ENCODE data around the gene PRKCE. TPM values are rescaled to one million over a fixed set of nuclear protein-coding genes. Genes with fewer than 3 reads are reported as not detected.

Gene PRKCE
- total RNA-seq, 2 experiments from 2014 or later = 6.1 to 8.0 TPM

DNA sequence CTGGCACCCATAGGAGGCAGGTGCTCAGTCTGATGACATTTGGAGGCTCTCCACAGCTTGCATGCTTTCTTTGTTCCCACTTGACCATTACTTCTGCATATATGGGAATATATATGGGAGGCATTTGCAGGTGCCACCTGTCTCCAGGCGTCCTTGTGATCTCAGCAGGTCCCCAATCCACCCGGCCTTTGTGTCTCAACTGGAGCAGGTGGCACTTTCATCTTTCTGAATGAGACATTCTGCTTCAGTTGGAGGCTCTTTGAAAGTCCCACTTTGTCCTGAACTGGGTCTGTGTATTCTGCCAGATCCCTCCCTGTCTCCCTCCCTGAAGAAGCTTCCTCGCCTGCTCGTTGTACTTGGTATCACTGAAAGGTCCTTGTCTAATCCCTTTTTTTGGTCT is 327.6 kb downstream of the PRKCE start:
- Mint-ChIP-seq H3K4me3 (no peak overlapping the region), H3K4me1 (no peaks in the 10 kb centered on the region), H3K9me3 (no peaks in the 10 kb centered on the region), H3K36me3 (no peaks in the 10 kb centered on the region), H3K27me3 (no peaks in the 10 kb centered on the region), H3K27ac (no peak overlapping the region)
- no peak for DNase-seq

DNA sequence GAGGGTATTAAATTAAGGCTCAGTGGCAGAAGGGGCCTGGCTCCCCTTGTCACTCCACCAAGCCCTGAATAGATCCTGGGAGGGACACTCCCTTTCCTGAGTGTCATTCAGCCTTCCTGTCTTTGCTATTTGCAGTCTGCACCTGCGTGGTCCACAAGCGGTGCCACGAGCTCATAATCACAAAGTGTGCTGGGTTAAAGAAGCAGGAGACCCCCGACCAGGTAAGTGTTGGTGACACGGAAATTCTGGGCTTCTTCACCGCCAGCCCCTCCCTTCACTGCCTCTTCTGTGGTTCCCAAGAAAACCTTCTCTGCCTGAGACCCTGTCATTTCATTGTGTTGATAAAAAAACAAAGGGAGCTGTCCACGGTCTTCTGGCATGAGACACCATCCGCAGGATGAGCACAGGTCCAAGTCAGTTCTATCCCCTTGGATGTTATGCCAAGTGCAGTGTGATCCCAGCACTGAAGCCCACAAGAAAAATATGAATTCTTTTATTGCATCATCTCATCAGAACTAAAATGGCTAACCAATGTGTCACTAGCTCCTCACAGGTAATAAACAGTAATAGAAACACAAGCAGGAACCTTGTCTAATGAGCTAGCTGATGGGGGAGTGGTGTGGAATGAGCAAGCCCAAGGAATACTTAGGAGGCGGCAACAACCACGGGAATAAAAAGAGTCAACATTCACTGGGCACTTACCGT is 328.8 kb downstream of the PRKCE start:
- Mint-ChIP-seq H3K36me3 (no peaks in the 10 kb centered on the region), H3K27me3 (no peaks in the 10 kb centered on the region), H3K4me3 (no peak overlapping the region), H3K4me1 (no peaks in the 10 kb centered on the region), H3K9me3 (no peaks in the 10 kb centered on the region), H3K27ac (no peak overlapping the region)
- no peak for DNase-seq

DNA sequence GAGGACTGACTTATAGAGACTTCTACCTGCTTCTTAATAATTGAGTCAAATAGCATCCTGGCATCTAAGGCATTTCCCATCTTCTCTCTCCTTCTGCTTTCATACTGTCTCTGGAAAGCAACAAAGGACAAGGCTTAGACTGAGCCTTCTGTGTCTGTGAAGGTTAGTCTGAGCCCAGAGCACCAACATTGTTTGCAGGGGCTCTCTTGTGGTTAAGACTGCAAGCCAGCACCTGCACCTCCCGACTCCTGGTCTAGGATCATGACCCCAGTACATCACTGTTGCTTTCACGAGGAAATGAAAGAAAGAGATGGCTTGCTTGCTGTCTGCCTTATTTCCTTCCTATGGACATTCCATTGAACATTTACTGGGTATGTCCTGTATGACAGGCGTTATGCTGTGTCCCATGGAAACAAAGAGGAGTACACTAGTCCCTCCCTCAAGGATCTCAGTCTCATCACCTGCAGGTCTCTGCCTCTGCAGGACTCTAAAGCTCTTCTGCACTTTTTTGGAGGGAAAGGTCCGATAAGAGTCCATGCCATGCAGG is 330.0 kb downstream of the PRKCE start:
- Mint-ChIP-seq H3K27ac (no peak overlapping the region), H3K4me3 (no peak overlapping the region), H3K27me3 (no peaks in the 10 kb centered on the region), H3K9me3 (no peaks in the 10 kb centered on the region), H3K36me3 (peaks cover 2% of the 10 kb centered on the region), H3K4me1 (no peaks in the 10 kb centered on the region)
- no peak for DNase-seq

DNA sequence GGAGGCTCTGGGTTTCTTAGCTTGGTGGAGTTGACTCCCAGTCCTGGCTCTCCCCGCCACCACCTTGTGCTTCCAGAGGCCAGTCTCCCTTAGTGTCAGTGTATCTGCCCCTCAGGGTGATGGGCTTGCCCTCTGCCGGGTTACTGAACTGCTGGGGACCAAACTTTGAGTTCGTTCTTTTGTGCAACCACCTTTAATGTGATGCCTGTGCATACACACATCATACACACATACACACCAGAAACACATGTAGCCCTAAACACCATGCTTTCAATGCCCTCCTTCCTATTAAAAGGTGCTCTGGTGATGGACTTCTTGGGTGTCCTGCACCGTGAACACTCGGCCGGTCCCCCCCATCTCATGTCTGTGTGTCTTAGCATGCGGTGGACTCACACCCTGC is 330.6 kb downstream of the PRKCE start:
- no peaks in the 10 kb centered on the region for H3K4me1 Mint-ChIP-seq
- no peak overlapping the region for H3K27ac Mint-ChIP-seq
- no peaks in the 10 kb centered on the region for H3K9me3 Mint-ChIP-seq
- peaks cover 2% of the 10 kb centered on the region for H3K36me3 Mint-ChIP-seq
- no peak overlapping the region for H3K4me3 Mint-ChIP-seq
- H3K27me3 Mint-ChIP-seq = no peaks in the 10 kb centered on the region
- DNase-seq = no peak

DNA sequence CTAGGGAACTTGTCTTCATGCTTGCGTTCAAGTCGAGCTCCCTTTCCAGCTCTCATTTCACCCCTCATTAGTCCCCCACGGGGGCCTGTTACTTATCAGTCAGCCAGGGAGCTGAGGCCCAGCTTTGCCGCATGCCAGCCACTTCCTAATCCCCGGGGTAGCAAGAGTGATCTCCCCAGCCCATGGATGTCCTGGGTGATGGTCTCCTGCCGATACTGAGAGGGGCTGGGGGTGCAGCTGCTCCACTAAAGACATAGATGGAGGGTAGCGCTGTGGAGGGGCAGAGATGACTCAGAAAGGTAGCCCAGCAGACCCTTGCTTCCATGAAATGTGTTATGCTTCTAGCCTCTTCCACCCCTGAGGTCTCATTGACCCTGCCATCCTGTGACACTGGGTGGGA is 331.7 kb downstream of the PRKCE start:
- no peaks in the 10 kb centered on the region for H3K9me3 Mint-ChIP-seq
- no peaks in the 10 kb centered on the region for H3K4me1 Mint-ChIP-seq
- no peak for DNase-seq
- peaks cover 2% of the 10 kb centered on the region for H3K36me3 Mint-ChIP-seq
- no peak overlapping the region for H3K4me3 Mint-ChIP-seq
- no peak overlapping the region for H3K27ac Mint-ChIP-seq
- no peaks in the 10 kb centered on the region for H3K27me3 Mint-ChIP-seq

DNA sequence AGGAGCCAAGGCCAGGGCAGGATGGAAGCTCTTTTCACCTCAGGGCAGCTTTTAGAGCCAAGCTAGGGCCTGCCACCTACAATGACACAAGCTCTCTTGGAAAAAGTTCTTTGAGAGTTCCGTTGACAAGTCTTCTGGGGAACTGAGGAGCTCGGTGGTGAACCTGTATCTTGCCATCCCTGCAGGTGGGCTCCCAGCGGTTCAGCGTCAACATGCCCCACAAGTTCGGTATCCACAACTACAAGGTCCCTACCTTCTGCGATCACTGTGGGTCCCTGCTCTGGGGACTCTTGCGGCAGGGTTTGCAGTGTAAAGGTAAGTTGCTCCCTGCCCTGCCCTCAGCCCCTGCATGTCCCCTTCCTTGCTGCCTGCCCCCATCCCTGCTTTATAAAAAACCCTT is 332.9 kb downstream of the PRKCE start:
- H3K9me3 Mint-ChIP-seq = no peaks in the 10 kb centered on the region
- H3K4me3 Mint-ChIP-seq = no peak overlapping the region
- no peaks in the 10 kb centered on the region for H3K4me1 Mint-ChIP-seq
- no peak for DNase-seq
- peaks cover 2% of the 10 kb centered on the region for H3K36me3 Mint-ChIP-seq
- no peaks in the 10 kb centered on the region for H3K27me3 Mint-ChIP-seq
- no peak overlapping the region for H3K27ac Mint-ChIP-seq

DNA sequence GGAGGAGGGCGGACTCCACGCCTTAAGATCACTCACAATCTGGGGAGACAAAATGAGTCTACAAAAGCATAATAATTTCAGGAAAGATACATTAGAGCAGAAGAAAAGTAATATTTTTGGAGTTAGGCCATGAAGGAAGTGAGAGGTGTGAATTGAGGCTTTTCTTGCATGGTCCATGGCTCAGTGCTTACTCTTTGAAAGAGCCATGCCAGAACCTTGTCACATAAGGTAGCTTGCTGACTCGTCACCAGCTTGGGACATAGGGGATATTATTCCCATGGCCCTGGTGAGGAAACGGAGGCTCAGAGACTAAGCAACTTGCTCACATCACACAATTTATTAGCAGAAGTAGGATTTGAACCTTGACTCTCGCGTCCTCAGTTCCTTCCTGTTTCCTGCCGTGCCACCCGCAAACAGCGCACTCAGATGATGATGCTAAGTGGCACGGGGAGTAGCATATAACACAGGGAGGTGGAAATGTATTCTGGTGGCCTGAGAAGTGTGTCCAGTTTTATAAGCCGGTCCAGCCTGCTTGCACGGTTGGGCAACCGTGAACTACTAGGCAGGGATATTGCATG is 333.5 kb downstream of the PRKCE start:
- DNase-seq = no peak
- Mint-ChIP-seq H3K27me3 (no peaks in the 10 kb centered on the region), H3K27ac (no peak overlapping the region), H3K9me3 (no peaks in the 10 kb centered on the region), H3K4me3 (no peak overlapping the region), H3K4me1 (no peaks in the 10 kb centered on the region), H3K36me3 (peaks cover 2% of the 10 kb centered on the region)

DNA sequence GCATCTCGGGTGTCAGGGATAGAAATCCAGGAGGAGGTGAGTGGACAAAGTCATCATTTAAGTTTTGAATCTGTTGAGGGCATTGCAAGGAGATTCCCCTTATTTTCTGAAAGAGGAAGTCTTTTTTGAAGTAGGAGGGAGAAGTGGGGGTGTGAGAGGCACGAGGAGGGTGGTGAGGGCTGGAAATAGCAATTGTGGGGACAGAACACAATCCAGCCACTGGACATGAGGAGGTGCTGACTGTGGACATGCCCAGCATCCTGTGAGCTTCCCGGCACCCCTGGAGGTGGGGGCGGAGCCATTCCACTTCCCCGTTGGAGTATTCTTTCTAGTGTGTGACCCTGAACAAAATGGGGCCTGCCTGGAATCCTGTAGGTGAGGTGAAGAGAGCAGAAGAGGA is 335.0 kb downstream of the PRKCE start:
- H3K36me3 Mint-ChIP-seq = peaks cover 2% of the 10 kb centered on the region
- DNase-seq = no peak
- no peaks in the 10 kb centered on the region for H3K9me3 Mint-ChIP-seq
- no peaks in the 10 kb centered on the region for H3K27me3 Mint-ChIP-seq
- H3K4me3 Mint-ChIP-seq = no peak overlapping the region
- no peaks in the 10 kb centered on the region for H3K4me1 Mint-ChIP-seq
- H3K27ac Mint-ChIP-seq = no peak overlapping the region

DNA sequence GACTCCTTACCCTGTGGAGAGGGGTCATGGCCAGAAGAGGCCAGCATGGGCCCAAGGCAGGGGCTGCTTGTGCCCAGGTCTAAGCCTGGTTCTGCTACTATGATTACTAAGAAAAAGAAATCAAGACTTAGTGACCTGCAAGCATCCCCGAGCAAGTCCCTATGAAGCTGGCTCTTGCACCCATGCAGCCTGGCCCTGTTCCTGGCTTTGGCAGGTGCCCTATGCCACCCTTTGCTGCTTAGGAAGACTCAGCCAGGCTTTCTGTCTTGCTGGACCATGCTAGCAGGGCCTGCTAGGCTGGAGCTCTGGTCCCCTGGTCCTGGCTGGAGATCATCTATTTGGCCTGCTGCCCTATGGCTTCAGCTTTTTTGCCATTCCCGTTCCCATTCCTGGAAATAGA is 336.4 kb downstream of the PRKCE start:
- Mint-ChIP-seq H3K4me1 (no peaks in the 10 kb centered on the region), H3K36me3 (peaks cover 2% of the 10 kb centered on the region), H3K4me3 (no peak overlapping the region), H3K27me3 (no peaks in the 10 kb centered on the region), H3K27ac (no peak overlapping the region), H3K9me3 (no peaks in the 10 kb centered on the region)
- no peak for DNase-seq

DNA sequence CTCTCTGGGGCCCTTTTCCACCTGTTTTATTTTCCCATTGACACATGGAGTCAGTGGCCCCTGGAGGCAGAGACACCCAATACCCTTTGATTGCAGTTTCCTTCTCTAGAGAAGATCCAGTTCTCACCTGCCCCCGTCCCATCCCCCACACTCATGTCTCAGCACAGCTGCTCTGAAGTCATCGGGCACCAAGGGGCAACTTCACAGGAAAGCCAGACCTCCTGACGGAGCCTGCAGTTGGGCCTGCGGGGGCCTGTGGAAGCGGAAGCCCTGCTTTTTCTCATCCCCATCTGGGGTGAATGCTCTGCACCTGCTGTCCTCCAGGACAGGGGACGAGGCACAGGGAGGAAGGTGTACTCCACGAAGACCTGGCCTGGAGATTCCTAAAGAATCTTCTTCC is 337.4 kb downstream of the PRKCE start:
- Mint-ChIP-seq H3K4me3 (no peak overlapping the region), H3K27me3 (no peaks in the 10 kb centered on the region), H3K36me3 (peaks cover 2% of the 10 kb centered on the region), H3K9me3 (no peaks in the 10 kb centered on the region), H3K4me1 (peaks cover 3% of the 10 kb centered on the region), H3K27ac (no peak overlapping the region)
- no peak for DNase-seq

DNA sequence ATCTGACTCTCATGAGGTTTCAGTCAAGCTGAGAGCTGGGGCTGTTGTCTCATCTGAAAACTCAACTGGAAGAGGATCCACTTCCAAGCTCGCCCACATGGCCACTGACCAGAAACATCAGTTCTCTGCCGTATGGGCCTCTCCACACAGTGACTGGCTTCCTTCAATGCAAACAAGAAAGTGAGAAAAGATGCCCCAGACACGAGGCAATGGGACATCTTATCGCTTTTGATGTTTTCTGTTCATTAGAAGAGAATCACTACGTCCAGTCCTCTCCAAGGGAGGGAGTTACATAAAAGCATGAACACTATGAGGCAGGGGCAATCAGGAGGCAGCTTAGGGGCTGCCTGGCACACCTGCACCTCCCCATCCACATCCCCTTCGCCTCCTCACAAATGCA is 338.7 kb downstream of the PRKCE start:
- no peaks in the 10 kb centered on the region for H3K27me3 Mint-ChIP-seq
- no peak overlapping the region for H3K4me3 Mint-ChIP-seq
- H3K36me3 Mint-ChIP-seq = peaks cover 2% of the 10 kb centered on the region
- DNase-seq = no peak
- no peak overlapping the region for H3K27ac Mint-ChIP-seq
- H3K9me3 Mint-ChIP-seq = no peaks in the 10 kb centered on the region
- peaks cover 3% of the 10 kb centered on the region for H3K4me1 Mint-ChIP-seq

DNA sequence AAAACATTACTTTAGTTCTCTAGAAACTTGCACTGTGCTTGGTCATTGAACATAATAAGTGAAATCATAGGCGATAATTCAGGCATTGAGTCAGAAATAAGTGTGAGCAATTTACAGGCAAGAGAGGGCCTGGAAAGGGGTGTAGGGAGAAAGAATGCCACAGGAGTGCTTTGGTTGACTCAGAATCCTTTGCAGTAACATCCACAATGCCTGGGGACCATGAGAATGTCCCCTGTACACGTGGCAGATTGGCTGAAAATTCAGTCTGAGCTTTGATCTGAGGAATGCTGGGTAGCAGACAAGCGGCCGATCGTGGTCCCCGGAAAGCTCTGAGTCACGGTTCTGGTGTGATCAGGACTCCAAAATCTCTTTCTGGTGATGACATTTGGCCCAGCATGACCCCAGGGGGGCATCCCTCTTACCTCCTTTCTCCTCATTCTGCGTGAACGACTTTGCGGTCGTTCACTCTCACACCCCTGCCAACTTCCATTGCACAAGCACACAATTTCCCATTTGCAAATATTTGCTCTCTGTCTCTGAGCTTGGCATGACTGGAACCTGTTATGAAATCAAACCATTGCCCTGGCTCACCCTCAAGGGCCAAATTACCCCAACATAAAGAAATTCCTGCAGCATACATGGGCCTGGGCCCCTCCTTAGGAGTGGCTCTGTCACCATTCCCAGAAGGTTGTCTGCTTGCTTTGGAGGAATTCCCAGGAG is 340.7 kb downstream of the PRKCE start:
- DNase-seq = no peak
- no peaks in the 10 kb centered on the region for H3K27me3 Mint-ChIP-seq
- no peak overlapping the region for H3K27ac Mint-ChIP-seq
- no peaks in the 10 kb centered on the region for H3K36me3 Mint-ChIP-seq
- H3K4me1 Mint-ChIP-seq = peaks cover 3% of the 10 kb centered on the region
- H3K4me3 Mint-ChIP-seq = no peak overlapping the region
- H3K9me3 Mint-ChIP-seq = no peaks in the 10 kb centered on the region

DNA sequence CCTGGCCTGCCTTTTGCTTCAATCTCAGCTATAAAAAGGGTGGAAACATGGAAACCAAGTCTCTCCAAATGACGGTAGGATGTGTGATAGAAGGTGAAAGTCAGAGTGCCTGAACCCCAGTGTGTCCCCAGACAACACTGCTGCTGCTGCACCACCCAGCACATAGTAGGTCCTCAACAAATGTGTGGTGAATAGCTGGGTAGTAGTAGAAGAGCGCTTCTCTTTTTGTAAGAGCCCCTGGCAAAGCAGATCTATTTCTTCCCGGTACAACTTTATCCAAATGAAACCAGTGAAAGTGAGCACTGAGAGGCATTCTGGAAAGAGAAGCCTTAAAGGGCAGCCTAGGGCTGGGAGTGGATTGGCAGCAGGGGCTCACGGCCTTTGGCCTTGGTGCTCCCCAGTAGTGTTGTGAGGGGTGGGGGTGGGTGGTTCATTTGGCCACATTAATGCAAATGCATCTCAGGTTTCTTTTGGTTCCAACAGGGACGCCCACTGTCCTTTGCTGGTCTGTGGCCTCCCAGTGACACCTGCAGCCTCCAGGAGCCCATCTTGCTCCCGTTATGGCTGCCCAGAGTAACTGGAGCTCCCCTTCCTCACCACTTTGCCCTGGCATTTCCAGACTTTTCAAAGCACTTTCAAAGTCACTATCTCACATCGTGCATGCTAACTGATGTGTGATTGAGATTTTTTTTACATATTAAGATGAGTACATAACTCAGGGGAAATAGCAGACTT is 341.4 kb downstream of the PRKCE start:
- no peak for DNase-seq
- no peaks in the 10 kb centered on the region for H3K36me3 Mint-ChIP-seq
- no peak overlapping the region for H3K27ac Mint-ChIP-seq
- H3K9me3 Mint-ChIP-seq = no peaks in the 10 kb centered on the region
- peaks cover 3% of the 10 kb centered on the region for H3K4me1 Mint-ChIP-seq
- no peaks in the 10 kb centered on the region for H3K27me3 Mint-ChIP-seq
- no peak overlapping the region for H3K4me3 Mint-ChIP-seq

DNA sequence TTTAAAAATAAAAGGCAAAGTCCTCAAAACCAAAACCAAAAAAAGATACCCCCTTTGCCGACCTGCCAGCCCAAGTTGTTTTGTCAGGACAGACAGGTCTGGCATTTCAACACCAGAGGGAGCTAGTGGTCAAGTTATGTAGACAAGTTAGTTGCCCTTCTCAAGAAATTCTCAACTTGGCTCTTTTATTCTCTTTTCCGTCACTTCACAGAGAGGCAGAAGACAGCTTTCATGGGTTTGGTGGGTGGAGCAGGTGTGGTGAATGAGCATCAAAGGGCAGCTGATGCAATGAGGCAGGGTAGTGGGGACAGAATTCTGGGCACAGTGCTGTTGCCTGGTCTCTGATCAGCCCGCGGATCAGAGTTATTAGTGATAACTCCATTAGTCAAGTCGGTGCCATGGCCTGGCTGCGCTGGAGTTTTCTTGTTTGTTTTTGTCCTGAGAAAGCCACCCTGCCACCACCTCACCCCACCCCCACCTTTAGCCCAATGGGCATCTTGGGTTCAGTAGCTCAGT is 342.1 kb downstream of the PRKCE start:
- Mint-ChIP-seq H3K27me3 (no peaks in the 10 kb centered on the region), H3K27ac (peak overlapping the region; percentile 4), H3K9me3 (no peaks in the 10 kb centered on the region), H3K4me3 (no peak overlapping the region), H3K4me1 (peaks cover 3% of the 10 kb centered on the region), H3K36me3 (no peaks in the 10 kb centered on the region)
- DNase-seq = peak; percentile 45

DNA sequence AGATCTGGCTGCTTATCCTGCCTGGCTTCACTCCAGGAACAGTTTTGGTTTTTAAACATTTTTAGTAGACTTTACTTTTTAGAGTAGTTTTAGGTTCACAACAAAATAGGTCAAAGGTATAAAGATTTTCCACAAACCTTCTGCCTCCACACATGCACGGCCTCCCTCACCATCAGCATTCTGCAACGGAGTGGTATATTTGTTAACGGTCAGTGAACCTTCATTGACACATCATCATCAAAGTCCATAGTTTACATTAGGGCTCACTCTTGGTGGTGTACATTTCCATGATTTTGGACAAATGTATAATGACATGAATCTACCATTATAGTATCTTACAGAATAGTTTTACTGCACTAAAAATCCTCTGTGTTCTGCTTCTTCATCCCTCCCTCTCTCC is 342.6 kb downstream of the PRKCE start:
- H3K9me3 Mint-ChIP-seq = no peaks in the 10 kb centered on the region
- H3K36me3 Mint-ChIP-seq = no peaks in the 10 kb centered on the region
- H3K4me1 Mint-ChIP-seq = peaks cover 3% of the 10 kb centered on the region
- H3K27me3 Mint-ChIP-seq = no peaks in the 10 kb centered on the region
- no peak overlapping the region for H3K4me3 Mint-ChIP-seq
- H3K27ac Mint-ChIP-seq = no peak overlapping the region
- DNase-seq = no peak

All from activated naive CD8-positive, alpha-beta T cell treated with anti-CD3 and anti-CD28 coated beads for 36 hours (primary cell).